Kasumi-1 (cell line): Measurements from ENCODE around the gene OR2M2.

ENCODE experiments used
- DNase-seq, 2 experiments: peaks; one replicate each; lab custom pipeline; 2025; lab: John Stamatoyannopoulos, UW

Gene OR2M2, protein sequence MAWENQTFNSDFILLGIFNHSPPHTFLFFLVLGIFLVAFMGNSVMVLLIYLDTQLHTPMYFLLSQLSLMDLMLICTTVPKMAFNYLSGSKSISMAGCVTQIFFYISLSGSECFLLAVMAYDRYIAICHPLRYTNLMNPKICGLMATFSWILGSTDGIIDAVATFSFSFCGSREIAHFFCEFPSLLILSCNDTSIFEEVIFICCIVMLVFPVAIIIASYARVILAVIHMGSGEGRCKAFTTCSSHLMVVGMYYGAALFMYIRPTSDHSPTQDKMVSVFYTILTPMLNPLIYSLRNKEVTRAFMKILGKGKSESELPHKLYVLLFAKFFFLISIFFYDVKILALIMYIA

GRCh38 chr1:248174521-248174920 lies at the start of gene OR2M2:
TSS of gene OR2M2 (plus strand) at chr1:248174821. CDS start at chr1:248179986, 5,165 bp downstream.
- DNase-seq, result no peak

DNA sequence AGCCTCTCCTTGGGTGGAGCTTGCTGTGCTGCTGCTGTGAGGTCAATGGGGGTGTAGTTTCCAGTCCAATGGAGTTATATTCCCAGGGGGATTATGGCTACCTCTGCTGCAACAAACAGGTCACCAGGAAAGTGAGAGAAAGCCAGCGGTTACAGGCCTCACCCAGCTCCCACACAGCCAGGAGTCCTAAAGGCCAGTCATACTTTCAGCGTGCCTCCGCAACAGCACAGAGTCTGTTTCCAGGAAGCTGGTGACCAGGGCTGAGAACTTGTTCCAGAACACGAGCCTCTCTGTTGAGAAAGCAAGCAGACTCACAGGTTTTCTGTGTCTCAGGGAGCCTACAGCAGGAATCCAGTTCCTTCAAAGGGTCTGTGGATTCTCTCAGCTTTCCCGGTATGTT lies 47.0 kb upstream of the OR2M2 start:
- DNase-seq, result no peak

- DNase-seq, result no peak
These were observed 37.8 kb upstream of the OR2M2 start for GRCh38 chr1:248136811-248137210.

DNA sequence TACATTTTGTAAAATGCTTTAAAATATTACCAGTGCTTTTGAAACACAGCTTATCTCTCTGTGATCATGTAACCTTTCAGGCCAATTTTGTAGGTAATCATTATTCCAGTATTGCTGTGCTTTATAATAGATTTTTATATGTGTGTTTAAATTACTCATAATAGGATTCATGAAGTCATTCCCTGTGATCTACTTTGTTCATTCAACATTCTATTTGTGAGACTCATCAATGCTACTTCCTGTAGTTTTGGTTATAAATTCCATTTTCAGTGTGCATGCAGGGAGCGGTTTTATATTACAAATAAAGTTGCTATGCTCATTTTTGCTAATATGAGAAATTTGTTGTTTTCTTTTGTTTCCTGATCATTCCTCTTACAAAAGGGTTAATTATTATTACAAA lies 33.8 kb upstream of the OR2M2 start:
- no peak for DNase-seq

- no peak for DNase-seq
These were observed 31.3 kb upstream of the OR2M2 start for GRCh38 chr1:248143311-248143710.

DNA sequence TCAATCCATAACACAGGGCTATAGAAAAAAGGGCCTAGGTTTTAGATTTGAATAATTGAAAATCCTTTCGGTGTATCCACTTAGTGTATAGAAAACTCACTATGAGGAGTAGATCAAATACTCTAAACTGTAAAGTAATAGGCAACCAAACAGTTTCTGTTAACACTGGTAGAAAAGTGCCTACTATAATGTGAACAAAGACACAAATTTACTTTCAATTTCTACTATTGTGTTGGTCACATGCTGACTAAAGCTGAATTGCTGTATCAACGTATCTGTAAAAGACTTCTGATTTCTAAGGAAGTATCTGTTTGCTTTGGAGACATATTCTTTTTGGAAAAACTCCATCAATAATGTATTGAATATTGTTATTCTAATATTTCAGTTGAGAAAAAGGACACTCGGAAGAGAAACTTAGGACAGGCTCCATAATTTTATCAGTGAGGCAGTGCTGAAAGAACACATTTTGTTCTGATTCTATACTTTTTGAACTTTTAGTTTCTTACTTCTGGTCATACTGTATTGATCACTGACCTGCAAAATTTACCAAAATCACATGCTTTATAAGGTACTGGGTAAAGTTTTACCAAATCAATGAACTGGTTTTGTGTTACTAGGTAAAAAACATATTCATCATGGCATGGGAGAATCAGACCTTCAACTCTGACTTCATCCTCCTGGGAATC lies 30.0 kb upstream of the OR2M2 start, which contains the start of gene OR2M5:
Gene OR2M5 (plus strand): TSS at position 636 of the 686 bp plus-strand sequence. CDS start 0 bp downstream, at position 636.
- no peak for DNase-seq

- no peak for DNase-seq
These were observed 22.4 kb upstream of the OR2M2 start for GRCh38 chr1:248152056-248152827.

- peak in 1 of 2 experiments; percentile 4 for DNase-seq
These were observed 18.7 kb upstream of the OR2M2 start for GRCh38 chr1:248155927-248156326.

DNA sequence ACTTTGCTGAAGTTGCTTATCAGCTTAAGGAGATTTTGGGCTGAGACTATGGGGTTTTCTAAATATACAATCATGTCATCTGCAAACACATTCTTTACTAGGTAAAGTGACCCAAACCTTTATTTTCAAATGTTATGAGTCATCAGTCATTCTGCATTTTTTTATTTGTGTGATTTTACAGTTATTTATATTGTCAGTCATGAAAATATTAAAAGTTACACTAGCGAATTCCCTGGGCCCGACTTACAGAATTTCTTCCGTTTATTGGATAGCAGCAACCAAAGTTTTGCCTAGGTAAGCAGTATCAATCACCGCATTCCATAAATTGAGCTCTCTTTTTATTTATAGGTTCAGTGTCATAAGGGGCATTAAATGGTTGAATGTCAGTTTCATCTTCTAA lies 15.9 kb upstream of the OR2M2 start:
- DNase-seq, result no peak

GRCh38 chr1:248164031-248164430 lies 10.6 kb upstream of the OR2M2 start:
- no peak for DNase-seq

DNA sequence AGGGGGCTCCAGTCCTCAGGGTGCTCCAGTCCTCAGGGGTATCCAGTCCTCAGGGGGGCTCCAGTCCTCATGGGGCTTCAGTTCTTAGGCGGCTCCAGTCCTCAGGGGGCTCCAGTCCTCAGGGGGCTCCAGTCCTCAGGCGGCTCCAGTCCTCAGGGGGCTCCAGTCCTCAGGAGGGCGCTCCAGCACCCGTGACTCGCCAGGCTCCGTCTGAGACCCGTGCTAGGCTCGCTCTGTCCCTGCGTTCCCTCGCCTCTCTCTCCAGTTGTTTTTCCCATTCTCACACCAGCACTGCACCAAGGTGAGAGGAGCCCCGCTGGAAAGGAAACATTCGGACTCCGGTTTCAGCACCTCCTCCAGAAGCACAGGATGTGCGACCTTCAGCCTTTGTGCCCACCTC lies 9.4 kb upstream of the OR2M2 start:
- DNase-seq, result no peak

GRCh38 chr1:248183996-248184395 lies 9.4 kb downstream of the OR2M2 start:
- DNase-seq, result no peak

- no peak for DNase-seq
These were observed 12.7 kb downstream of the OR2M2 start for GRCh38 chr1:248187363-248187762.

GRCh38 chr1:248189026-248189425 lies 14.4 kb downstream of the OR2M2 start:
- no peak for DNase-seq

- DNase-seq, result no peak
These were observed 19.5 kb downstream of the OR2M2 start for GRCh38 chr1:248194117-248194516.

DNA sequence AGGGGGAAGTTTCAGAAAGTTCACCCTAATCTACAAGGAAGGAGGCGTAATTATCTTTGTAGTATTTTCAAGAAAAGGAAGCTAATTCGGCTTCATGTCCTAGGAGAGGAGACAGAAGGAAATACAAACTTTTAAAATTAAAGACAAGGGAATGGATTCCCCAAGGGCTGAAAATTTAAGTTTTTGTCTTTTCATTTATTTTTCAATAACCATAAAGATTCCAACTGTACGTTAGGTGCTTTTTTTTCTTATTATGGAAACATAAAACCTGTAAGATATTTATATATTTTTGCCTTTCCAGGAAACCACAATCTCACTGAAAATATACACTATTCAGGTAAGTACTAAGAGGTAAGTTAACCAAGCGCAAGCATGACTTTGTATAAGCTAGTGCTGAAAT lies 22.3 kb downstream of the OR2M2 start, which contains the start of gene OR2M3:
Gene OR2M3 (plus strand): TSS at position 301 of the 400 bp plus-strand sequence. CDS start 5,803 bp downstream, outside the sequence.
- no peak for DNase-seq

- DNase-seq, result no peak
These were observed 41.3 kb downstream of the OR2M2 start for GRCh38 chr1:248215880-248216279.

- no peak for DNase-seq
These were observed 50.9 kb downstream of the OR2M2 start for GRCh38 chr1:248225537-248225936.

DNA sequence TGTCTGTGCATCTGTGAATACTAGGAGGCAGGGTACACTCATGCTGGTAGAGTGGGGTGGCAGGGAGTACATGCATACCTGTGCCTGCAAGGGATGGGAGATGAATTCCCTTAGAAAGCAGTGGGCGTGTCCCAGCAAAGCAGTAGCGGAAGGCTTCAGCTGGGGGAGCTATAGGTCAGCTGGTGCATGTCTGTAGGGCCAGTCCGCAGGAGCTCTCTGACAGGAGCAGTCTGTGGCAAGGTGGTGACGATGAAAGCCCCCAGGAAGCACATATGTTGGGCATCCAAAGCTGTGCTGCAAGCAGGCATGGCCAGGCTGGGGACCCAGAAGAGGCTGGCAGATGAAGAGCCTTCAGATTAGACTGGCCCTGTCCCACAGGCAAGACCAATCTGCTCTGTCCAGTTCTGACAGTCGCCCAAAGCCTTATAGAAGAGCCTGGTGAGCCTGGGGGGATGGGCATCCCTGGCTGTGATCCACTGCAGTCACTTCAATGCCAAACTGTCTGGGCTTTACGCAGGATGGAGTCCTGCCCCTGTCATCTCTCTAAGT lies 54.8 kb downstream of the OR2M2 start:
- no peak for DNase-seq
